ENCODE data around the gene PGAP6.
"Not testable (repeated sequence)": the region's sequence is repeated elsewhere in the genome, so short reads cannot be mapped to it uniquely, and the experiment has no call there.

The PGAP6 gene

GRCh38 chr16:349211-349610 lies 32.6 kb downstream of the PGAP6 start:
- DNase-seq, result no peak

GRCh38 chr16:348495-348894 lies 33.3 kb downstream of the PGAP6 start:
- DNase-seq, result not testable (repeated sequence)

GRCh38 chr16:347203-347602 lies 34.6 kb downstream of the PGAP6 start:
- no peak for DNase-seq

GRCh38 chr16:346587-346986 lies 35.2 kb downstream of the PGAP6 start:
- no peak for DNase-seq

GRCh38 chr16:345772-346171 lies 36.0 kb downstream of the PGAP6 start:
- no peak for DNase-seq

- no peak for DNase-seq
Observed at GRCh38 chr16:342455-343213, 39.1 kb downstream of the PGAP6 start.

GRCh38 chr16:341974-342336 lies 39.8 kb downstream of the PGAP6 start:
- not testable (repeated sequence) for DNase-seq

GRCh38 chr16:341095-341973 lies 40.4 kb downstream of the PGAP6 start:
- not testable (repeated sequence) for DNase-seq

GRCh38 chr16:340370-341091 lies 41.2 kb downstream of the PGAP6 start:
- no peak for DNase-seq

- no peak for DNase-seq
Observed at GRCh38 chr16:339680-340079, 42.1 kb downstream of the PGAP6 start.

GRCh38 chr16:337975-338575 lies 43.7 kb downstream of the PGAP6 start:
- DNase-seq, result no peak

GRCh38 chr16:337437-337836 lies 44.3 kb downstream of the PGAP6 start:
- peak; percentile 46 for DNase-seq

- DNase-seq, result no peak
Observed at GRCh38 chr16:336269-336668, 45.5 kb downstream of the PGAP6 start.

GRCh38 chr16:334861-335632 lies 46.7 kb downstream of the PGAP6 start:
- DNase-seq, result not testable (repeated sequence)

- DNase-seq, result not testable (repeated sequence)
Observed at GRCh38 chr16:334164-334832, 47.5 kb downstream of the PGAP6 start.

- no peak for DNase-seq
Observed at GRCh38 chr16:333406-334094, 48.2 kb downstream of the PGAP6 start.

- not testable (repeated sequence) for DNase-seq
Observed at GRCh38 chr16:331181-331814, 50.5 kb downstream of the PGAP6 start.

GRCh38 chr16:330741-331140 lies 51.0 kb downstream of the PGAP6 start:
- no peak for DNase-seq

GRCh38 chr16:325375-326145 lies 56.2 kb downstream of the PGAP6 start:
- no peak for DNase-seq
